OCI-LY1 (cell line): ENCODE measurements around the gene IGIP.

Experiments
- H2AFZ ChIP-seq: fragments of 200-600 bp; sonication (generic), shearing (Covaris generic); 2 replicates; pipeline ENCODE4 v1.6.0; 2014; ENCODE audit warnings: antibody characterized with exemption, mild to moderate bottlenecking, low read length
- H3F3A ChIP-seq: fragments of 200-600 bp; sonication (generic), shearing (Covaris generic); 2 replicates; pipeline ENCODE4 v1.6.0; 2014; ENCODE audit warnings: mild to moderate bottlenecking, antibody characterized with exemption, low read length, moderate library complexity; ENCODE audit not compliant: insufficient read depth
- H3K27ac ChIP-seq: fragments of 200-600 bp; sonication (generic); 2 replicates; pipeline ENCODE4 v1.5.1; 2014; ENCODE audit warnings: low read length, mixed run types, mild to moderate bottlenecking, low read depth; ENCODE audit not compliant: poor library complexity, severe bottlenecking
- H3K27me3 ChIP-seq: fragments of 200-600 bp; sonication (generic); 2 replicates; pipeline ENCODE4 v1.6.0; 2014; ENCODE audit warnings: antibody characterized with exemption, mild to moderate bottlenecking, low read length, moderate library complexity; ENCODE audit not compliant: insufficient read depth
- H3K36me3 ChIP-seq: fragments of 200-600 bp; sonication (generic); 2 replicates; pipeline ENCODE4 v1.6.1; 2014; ENCODE audit warnings: mild to moderate bottlenecking, antibody characterized with exemption, low read length, moderate library complexity, mixed read lengths; ENCODE audit not compliant: insufficient read depth
- H3K4me1 ChIP-seq: fragments of 200-600 bp; sonication (generic); 2 replicates; pipeline ENCODE4 v1.5.1; 2014; ENCODE audit warnings: mild to moderate bottlenecking, low read length, moderate library complexity; ENCODE audit not compliant: insufficient read depth, severe bottlenecking
- H3K4me2 ChIP-seq: fragments of 200-600 bp; sonication (generic), shearing (Covaris generic); 2 replicates; pipeline ENCODE4 v1.6.1; 2014; ENCODE audit warnings: low read length
- H3K4me3 ChIP-seq: fragments of 200-600 bp; sonication (generic); 2 replicates; pipeline ENCODE4 v1.5.1; 2014; ENCODE audit warnings: low read length, low read depth, mild to moderate bottlenecking, mixed read lengths; ENCODE audit not compliant: poor library complexity, severe bottlenecking
- H3K79me2 ChIP-seq: fragments of 200-600 bp; shearing (Covaris generic); 2 replicates; pipeline ENCODE4 v1.6.1; 2016; ENCODE audit warnings: mixed run types, low read length, mixed read lengths; ENCODE audit not compliant: insufficient read depth
- H3K9ac ChIP-seq: fragments of 200-600 bp; sonication (generic), shearing (Covaris generic); 2 replicates; pipeline ENCODE4 v1.6.1; 2014; ENCODE audit warnings: mild to moderate bottlenecking, low read length, mixed read lengths
- H3K9me2 ChIP-seq: fragments of 200-600 bp; sonication (generic), shearing (Covaris generic); 2 replicates; pipeline ENCODE4 v1.6.1; 2014; ENCODE audit warnings: low read depth, mild to moderate bottlenecking, low read length, mixed read lengths
- H3K9me3 ChIP-seq: fragments of 200-600 bp; shearing (Covaris generic); 2 replicates; pipeline ENCODE4 v1.6.1; 2014; ENCODE audit warnings: low read length, mixed read lengths
- H4K20me1 ChIP-seq: fragments of 200-600 bp; sonication (generic), shearing (Covaris generic); 2 replicates; pipeline ENCODE4 v1.6.0; 2016; ENCODE audit warnings: mild to moderate bottlenecking, low read length; ENCODE audit not compliant: insufficient read depth
- EZH2 ChIP-seq: fragments of 200-600 bp; sonication (generic), shearing (Covaris generic); IDR thresholded peaks from 2 replicates; pipeline ENCODE4 v1.8.0; 2017; ENCODE audit warnings: borderline replicate concordance, mixed run types, mild to moderate bottlenecking, antibody characterized with exemption, low read length, moderate library complexity, mixed read lengths
- TF ChIP-seq, protein P1 (sequence below): fragments of 200-600 bp; sonication (generic), shearing (Covaris generic); IDR thresholded peaks from 2 replicates; pipeline ENCODE4 v1.5.1; 2017; ENCODE audit warnings: mild to moderate bottlenecking, antibody characterized with exemption, low read length, moderate library complexity, mixed read lengths

IGIP gene

GRCh38 chr5:140116716-140117115 is 9.0 kb upstream of the IGIP start:
- Histone ChIP-seq H3K27me3 (no peaks in the 10 kb centered on the region), H3K79me2 (no peaks in the 10 kb centered on the region), H2AFZ (no peak overlapping the region), H3K27ac (no peak overlapping the region), H3K4me3 (no peak overlapping the region), H4K20me1 (peaks cover 9% of the 10 kb centered on the region; the same call in 1 of the 2 replicates), H3F3A (no peaks in the 10 kb centered on the region; the same call in 1 of the 2 replicates), H3K9me2 (no peaks in the 10 kb centered on the region), H3K36me3 (peaks cover 6% of the 10 kb centered on the region; the same call in 1 of the 2 replicates), H3K4me1 (peaks cover 31% of the 10 kb centered on the region), H3K9ac (no peak overlapping the region), H3K9me3 (no peaks in the 10 kb centered on the region), H3K4me2 (no peak overlapping the region)
- TF ChIP-seq EZH2, result no peak
- TF ChIP-seq, protein P1, sequence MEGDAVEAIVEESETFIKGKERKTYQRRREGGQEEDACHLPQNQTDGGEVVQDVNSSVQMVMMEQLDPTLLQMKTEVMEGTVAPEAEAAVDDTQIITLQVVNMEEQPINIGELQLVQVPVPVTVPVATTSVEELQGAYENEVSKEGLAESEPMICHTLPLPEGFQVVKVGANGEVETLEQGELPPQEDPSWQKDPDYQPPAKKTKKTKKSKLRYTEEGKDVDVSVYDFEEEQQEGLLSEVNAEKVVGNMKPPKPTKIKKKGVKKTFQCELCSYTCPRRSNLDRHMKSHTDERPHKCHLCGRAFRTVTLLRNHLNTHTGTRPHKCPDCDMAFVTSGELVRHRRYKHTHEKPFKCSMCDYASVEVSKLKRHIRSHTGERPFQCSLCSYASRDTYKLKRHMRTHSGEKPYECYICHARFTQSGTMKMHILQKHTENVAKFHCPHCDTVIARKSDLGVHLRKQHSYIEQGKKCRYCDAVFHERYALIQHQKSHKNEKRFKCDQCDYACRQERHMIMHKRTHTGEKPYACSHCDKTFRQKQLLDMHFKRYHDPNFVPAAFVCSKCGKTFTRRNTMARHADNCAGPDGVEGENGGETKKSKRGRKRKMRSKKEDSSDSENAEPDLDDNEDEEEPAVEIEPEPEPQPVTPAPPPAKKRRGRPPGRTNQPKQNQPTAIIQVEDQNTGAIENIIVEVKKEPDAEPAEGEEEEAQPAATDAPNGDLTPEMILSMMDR, result no peak; the same call in 1 of the 2 replicates

DNA sequence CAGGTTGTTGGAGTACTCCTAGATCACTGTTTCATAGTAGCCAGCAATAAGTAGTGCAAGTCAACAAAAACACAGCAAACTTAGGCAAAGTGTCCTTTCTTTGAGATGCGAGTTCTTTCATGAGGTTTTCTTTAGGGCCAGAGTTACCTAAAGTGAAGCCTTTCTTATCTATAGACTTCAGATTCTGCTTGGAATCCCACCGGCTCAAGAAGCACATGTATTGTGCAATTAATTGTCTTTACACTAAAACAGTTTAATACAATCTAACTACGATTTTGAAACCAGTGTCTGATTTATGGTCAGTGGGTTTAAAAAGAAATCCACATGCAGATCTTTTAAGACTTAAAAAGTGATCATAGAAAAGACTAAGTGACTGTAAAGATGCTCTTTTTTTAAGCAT is 8.2 kb upstream of the IGIP start:
- peaks cover 9% of the 10 kb centered on the region; the same call in 1 of the 2 replicates for H4K20me1 ChIP-seq
- peaks cover 6% of the 10 kb centered on the region; the same call in 1 of the 2 replicates for H3K36me3 ChIP-seq
- H3K4me3 ChIP-seq, result no peak overlapping the region
- TF ChIP-seq, protein P1, result no peak
- no peak for TF ChIP-seq EZH2
- H3K9me2 ChIP-seq, result no peaks in the 10 kb centered on the region
- no peaks in the 10 kb centered on the region for H3K9me3 ChIP-seq
- no peak overlapping the region for H3K27ac ChIP-seq
- no peak overlapping the region for H3K9ac ChIP-seq
- H3K79me2 ChIP-seq, result no peaks in the 10 kb centered on the region
- no peaks in the 10 kb centered on the region for H3K27me3 ChIP-seq
- H3K4me2 ChIP-seq, result no peak overlapping the region
- peaks cover 30% of the 10 kb centered on the region for H3K4me1 ChIP-seq
- no peaks in the 10 kb centered on the region; the same call in 1 of the 2 replicates for H3F3A ChIP-seq
- H2AFZ ChIP-seq, result no peak overlapping the region

- H2AFZ ChIP-seq, result no peak overlapping the region
- H3K4me3 ChIP-seq, result no peak overlapping the region
- H3K9me2 ChIP-seq, result no peaks in the 10 kb centered on the region
- no peaks in the 10 kb centered on the region for H3K9me3 ChIP-seq
- H3K79me2 ChIP-seq, result no peaks in the 10 kb centered on the region
- no peak overlapping the region for H3K9ac ChIP-seq
- peaks cover 6% of the 10 kb centered on the region; the same call in 1 of the 2 replicates for H3K36me3 ChIP-seq
- H3K4me1 ChIP-seq, result peaks cover 21% of the 10 kb centered on the region
- no peak overlapping the region for H3K4me2 ChIP-seq
- no peaks in the 10 kb centered on the region; the same call in 1 of the 2 replicates for H3F3A ChIP-seq
- no peak for TF ChIP-seq EZH2
- TF ChIP-seq, protein P1, result peak; percentile 18; the same call in 1 of the 2 replicates
- no peaks in the 10 kb centered on the region for H3K27me3 ChIP-seq
- H4K20me1 ChIP-seq, result peaks cover 9% of the 10 kb centered on the region; the same call in 1 of the 2 replicates
- H3K27ac ChIP-seq, result no peak overlapping the region
Measured at GRCh38 chr5:140118302-140118936, 7.3 kb upstream of the IGIP start.
